Brain microvascular endothelial cell (primary cell): ENCODE results near the gene PRR13.

Source experiments
- DNase-seq: peaks from one replicate; pipeline ENCODE4 v3.0.0-alpha.2; 2020
- H3K27ac ChIP-seq: fragments of 250-450 bp; sonication (Bioruptor Pico); 2 replicates; pipeline ENCODE4 v1.5.1; 2020; ENCODE audit warnings: mild to moderate bottlenecking, moderate library complexity
- H3K27me3 ChIP-seq: fragments of 250-450 bp; sonication (Bioruptor Pico); replicated peaks from 2 replicates; pipeline ENCODE4 v1.5.1; 2020; ENCODE audit warnings: mild to moderate bottlenecking
- H3K36me3 ChIP-seq: fragments of 250-450 bp; sonication (Bioruptor Pico); replicated peaks from 2 replicates; pipeline ENCODE4 v1.5.1; 2020; ENCODE audit warnings: mild to moderate bottlenecking
- H3K4me3 ChIP-seq: 2 replicates; pipeline ENCODE4 v1.5.1; 2011; ENCODE audit warnings: low read depth, mild to moderate bottlenecking, control low read depth, low read length, moderate library complexity
- in situ Hi-C: cut with HindIII; loops from 2 replicates; pipeline ENCODE4 v1.10.0; 2017; ENCODE audit warnings: low sequenced_read_pairs, low pct_ligation_motif_present
- TF ChIP-seq, protein P1 (sequence below): IDR thresholded peaks from 2 replicates; pipeline ENCODE4 v1.5.1; 2011; ENCODE audit warnings: low read depth, mild to moderate bottlenecking, moderate library complexity, low read length, control low read depth, inconsistent platforms; ENCODE audit errors: missing control alignments

The PRR13 gene

GRCh38 chr12:53465679-53466078, 24.1 kb downstream of the PRR13 start:
- TF ChIP-seq, protein P1, sequence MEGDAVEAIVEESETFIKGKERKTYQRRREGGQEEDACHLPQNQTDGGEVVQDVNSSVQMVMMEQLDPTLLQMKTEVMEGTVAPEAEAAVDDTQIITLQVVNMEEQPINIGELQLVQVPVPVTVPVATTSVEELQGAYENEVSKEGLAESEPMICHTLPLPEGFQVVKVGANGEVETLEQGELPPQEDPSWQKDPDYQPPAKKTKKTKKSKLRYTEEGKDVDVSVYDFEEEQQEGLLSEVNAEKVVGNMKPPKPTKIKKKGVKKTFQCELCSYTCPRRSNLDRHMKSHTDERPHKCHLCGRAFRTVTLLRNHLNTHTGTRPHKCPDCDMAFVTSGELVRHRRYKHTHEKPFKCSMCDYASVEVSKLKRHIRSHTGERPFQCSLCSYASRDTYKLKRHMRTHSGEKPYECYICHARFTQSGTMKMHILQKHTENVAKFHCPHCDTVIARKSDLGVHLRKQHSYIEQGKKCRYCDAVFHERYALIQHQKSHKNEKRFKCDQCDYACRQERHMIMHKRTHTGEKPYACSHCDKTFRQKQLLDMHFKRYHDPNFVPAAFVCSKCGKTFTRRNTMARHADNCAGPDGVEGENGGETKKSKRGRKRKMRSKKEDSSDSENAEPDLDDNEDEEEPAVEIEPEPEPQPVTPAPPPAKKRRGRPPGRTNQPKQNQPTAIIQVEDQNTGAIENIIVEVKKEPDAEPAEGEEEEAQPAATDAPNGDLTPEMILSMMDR, result no peak
- Histone ChIP-seq H3K36me3 (peaks cover 96% of the 10 kb centered on the region), H3K4me3 (no peak overlapping the region), H3K27me3 (no peaks in the 10 kb centered on the region), H3K27ac (no peak overlapping the region)
- in situ Hi-C loops, result no loop called here
- DNase-seq, result no peak

GRCh38 chr12:53466640-53467039, 25.1 kb downstream of the PRR13 start:
- in situ Hi-C loops, result no loop called here
- H3K27ac ChIP-seq, result no peak overlapping the region
- no peaks in the 10 kb centered on the region for H3K27me3 ChIP-seq
- peaks cover 96% of the 10 kb centered on the region for H3K36me3 ChIP-seq
- H3K4me3 ChIP-seq, result no peak overlapping the region
- TF ChIP-seq, protein P1, result no peak
- no peak for DNase-seq

DNA sequence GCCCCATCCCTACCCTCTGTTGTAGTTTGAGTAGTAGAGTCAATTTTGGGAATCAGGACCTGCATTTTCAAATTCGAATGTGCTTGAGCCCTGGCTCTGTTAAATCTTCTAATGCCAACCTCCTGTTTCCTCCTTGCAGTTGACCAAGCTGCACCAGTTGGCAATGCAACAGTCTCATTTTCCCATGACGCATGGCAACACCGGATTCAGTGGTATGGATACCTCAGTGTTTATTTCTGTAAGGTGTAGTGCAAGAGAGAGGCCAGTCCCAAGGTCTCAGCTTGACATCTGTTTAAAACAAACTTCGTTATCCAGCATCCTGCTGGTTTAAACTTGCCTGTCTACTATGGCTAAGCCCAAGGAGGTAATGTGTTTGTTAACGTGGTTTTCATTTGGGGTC, 25.5 kb downstream of the PRR13 start:
- TF ChIP-seq, protein P1, result no peak
- Histone ChIP-seq H3K27ac (no peak overlapping the region), H3K36me3 (peaks cover 96% of the 10 kb centered on the region), H3K27me3 (no peaks in the 10 kb centered on the region), H3K4me3 (no peak overlapping the region)
- in situ Hi-C loops, result no loop called here
- no peak for DNase-seq

DNA sequence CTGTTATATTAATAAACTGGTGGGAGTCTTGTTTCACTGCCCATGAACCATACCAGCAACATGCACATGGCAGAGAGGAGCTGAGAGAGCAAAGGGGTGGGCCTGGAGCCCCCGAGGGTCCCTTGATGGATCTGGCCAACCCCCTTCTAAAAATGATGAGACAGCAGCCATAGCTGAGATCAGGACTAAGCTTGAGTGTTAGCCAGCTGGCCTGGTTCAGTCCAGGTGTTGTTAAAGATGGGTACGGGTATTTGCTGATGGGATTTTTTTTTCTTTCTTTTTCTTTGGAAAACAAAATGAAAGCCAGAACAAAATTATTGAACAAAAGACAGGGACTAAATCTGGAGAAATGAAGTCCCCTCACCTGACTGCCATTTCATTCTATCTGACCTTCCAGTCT, 26.3 kb downstream of the PRR13 start:
- no peak overlapping the region for H3K4me3 ChIP-seq
- no peaks in the 10 kb centered on the region for H3K27me3 ChIP-seq
- TF ChIP-seq, protein P1, result no peak
- peaks cover 96% of the 10 kb centered on the region for H3K36me3 ChIP-seq
- H3K27ac ChIP-seq, result no peak overlapping the region
- DNase-seq, result no peak
- in situ Hi-C loops, result no loop called here

- TF ChIP-seq, protein P1, result no peak
- Histone ChIP-seq H3K27me3 (no peaks in the 10 kb centered on the region), H3K4me3 (no peak overlapping the region), H3K27ac (no peak overlapping the region), H3K36me3 (peaks cover 96% of the 10 kb centered on the region)
- in situ Hi-C loops, result no loop called here
- DNase-seq, result no peak
These were observed 26.7 kb downstream of the PRR13 start for GRCh38 chr12:53468282-53468681.

- Histone ChIP-seq H3K36me3 (peaks cover 96% of the 10 kb centered on the region), H3K4me3 (no peak overlapping the region), H3K27ac (no peak overlapping the region), H3K27me3 (no peaks in the 10 kb centered on the region)
- in situ Hi-C loops, result no loop called here
- TF ChIP-seq, protein P1, result no peak
- no peak for DNase-seq
These were observed 30.6 kb downstream of the PRR13 start for GRCh38 chr12:53472056-53472582.
